ENCODE results near the gene ERC1.

- peak; percentile 17 for TF ChIP-seq CTCF (IDR thresholded peaks at IDR 0.05; ENCODE audit: low read depth, low read length)
- TF ChIP-seq POLR2A (IDR thresholded peaks at IDR 0.05; ENCODE audit: extremely low read depth, insufficient read length), result no peak
- no peak for TF ChIP-seq MAX (IDR thresholded peaks at IDR 0.05; ENCODE audit: low read depth, low read length)
These were observed 554.1 kb downstream of the ERC1 start for GRCh38 chr12:1544996-1545700.

Data from NB4 (cell line).